GM19025 (cell line): ENCODE measurements around the gene ITPR3.

Source experiments
- ATAC-seq: cut with Tn5 transposase; IDR thresholded peaks from one replicate; pipeline ENCODE4 v1.9.1; 2021; ENCODE audit warnings: mild to moderate bottlenecking, low read depth, moderate library complexity; ENCODE audit not compliant: unreplicated experiment

Gene ITPR3

DNA sequence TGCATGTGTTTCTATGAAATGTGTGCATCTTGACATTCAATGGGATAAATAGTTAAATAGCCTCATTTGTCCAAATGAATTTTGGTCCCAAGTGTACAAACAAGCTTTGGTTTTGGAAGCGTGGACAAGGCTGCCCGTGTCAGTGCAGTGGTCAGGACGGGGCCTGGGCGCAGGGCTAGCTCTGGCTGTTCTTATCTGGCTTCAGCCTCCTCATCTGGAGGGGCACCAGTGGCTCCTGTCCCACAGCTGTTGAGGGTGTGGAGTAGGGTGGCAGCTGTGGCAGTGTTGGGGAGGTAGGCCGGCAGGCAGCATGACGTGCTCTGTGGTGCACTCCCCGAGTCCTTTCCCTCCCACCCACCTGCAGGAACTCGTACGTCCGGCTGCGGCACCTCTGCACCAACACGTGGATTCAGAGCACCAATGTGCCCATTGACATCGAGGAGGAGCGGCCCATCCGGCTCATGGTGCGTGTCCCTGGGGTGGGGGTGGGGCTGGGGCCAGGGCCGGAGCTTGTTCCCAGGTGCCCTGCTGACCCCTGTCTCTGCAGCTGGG is 43.5 kb downstream of the ITPR3 start:
- ATAC-seq = no peak

DNA sequence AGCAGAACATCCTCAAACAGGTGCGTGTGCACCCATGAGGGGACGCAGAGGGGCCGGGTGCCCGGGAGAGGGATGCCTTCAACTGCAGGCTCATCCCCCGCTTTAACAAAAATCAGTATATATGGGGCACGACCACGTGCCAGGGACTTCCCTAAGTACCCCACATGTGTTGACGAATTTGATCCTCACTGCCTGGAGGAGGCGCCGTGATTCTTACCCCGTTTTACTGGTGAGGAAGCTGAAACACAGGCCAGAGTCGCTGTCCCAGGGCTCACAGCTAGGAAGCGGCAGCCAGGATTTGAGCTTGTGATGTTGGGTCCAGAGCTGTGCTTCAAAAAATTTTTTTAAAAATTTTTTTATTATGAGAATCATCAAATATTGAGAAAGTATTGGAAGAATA is 44.8 kb downstream of the ITPR3 start:
- ATAC-seq = no peak

DNA sequence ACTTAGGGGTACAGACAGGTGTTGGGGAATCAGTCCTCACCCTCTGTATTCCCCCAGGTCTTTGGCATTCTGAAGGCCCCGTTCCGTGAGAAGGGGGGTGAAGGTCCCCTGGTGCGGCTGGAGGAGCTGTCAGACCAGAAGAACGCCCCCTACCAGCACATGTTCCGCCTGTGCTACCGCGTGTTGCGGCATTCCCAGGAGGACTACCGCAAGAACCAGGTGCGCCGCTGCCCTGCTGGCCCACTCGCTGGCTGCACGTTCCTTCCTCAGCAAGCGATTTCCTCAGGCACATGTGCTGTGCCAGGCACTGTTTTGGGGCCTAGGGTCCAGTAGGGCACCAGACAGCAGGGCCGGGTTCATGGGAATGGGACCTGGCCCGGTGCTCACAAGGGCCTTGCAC is 46.0 kb downstream of the ITPR3 start:
- no peak for ATAC-seq

DNA sequence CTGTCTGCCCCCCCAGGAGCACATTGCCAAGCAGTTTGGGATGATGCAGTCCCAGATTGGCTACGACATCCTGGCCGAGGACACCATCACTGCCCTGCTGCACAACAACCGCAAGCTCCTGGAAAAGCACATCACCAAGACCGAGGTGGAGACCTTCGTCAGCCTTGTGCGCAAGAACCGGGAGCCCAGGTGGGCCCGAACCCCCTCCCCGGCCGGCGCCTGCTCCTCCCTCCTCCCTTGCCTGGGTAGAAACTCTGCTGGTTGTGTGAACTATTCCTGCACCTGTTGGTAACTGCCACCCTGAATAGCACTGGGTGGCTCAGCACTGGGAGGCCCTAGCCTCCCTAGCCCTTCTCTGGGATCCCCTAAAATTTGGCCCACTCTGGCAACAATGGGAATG is 46.7 kb downstream of the ITPR3 start:
- ATAC-seq = no peak

DNA sequence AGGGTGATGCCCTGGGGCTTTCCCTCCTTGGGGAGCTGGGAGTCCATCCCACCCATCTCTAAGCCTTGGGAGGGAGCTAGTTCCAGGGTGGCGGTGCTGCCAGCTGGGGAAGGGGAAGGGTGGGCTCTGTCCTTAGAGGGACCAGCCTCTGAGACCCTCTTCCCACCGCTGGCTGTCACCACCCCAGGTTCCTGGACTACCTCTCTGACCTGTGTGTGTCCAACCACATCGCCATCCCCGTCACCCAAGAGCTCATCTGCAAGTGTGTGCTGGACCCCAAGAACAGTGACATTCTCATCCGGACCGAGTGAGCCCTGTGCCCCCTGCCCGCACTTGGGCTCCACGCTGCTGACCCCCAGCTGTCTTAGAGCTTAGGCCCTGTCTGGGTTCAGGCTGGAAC is 47.2 kb downstream of the ITPR3 start:
- ATAC-seq = no peak

DNA sequence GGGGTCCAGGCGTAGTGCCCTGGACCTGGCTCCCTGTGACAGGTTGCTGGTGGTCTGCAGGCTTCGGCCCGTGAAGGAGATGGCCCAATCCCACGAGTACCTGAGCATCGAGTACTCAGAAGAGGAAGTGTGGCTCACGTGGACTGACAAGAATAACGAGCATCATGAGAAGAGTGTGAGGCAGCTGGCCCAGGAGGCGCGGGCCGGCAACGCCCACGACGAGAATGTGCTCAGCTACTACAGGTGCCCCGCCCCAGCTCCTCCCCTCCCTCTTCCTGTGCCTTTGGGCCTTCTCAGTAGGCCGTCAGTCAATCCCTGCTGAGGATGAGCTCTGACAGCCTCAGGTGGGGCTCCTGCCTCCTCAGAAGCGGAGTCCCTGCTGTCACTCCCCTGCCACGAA is 47.8 kb downstream of the ITPR3 start:
- ATAC-seq = no peak

DNA sequence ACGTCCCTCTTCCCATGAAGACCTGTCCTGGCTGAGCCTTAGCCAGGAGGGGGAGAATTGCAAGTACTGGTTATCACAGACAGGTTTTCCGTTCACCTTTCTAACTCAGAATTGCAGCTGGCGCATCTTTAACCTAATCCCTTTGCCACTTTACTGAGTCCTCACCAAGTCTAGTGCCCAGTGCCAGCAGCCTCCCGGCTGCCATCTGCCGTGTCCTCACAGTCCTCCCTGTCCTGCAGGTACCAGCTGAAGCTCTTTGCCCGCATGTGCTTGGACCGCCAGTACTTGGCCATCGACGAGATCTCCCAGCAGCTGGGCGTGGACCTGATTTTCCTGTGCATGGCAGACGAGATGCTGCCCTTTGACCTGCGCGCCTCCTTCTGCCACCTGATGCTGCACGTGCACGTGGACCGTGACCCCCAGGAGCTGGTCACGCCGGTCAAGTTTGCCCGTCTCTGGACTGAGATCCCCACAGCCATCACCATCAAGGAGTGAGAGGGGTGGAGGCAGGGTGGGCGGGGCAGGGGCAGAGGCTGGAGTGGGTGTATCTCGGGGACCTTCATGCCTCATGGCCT is 49.1 kb downstream of the ITPR3 start:
- ATAC-seq = no peak

DNA sequence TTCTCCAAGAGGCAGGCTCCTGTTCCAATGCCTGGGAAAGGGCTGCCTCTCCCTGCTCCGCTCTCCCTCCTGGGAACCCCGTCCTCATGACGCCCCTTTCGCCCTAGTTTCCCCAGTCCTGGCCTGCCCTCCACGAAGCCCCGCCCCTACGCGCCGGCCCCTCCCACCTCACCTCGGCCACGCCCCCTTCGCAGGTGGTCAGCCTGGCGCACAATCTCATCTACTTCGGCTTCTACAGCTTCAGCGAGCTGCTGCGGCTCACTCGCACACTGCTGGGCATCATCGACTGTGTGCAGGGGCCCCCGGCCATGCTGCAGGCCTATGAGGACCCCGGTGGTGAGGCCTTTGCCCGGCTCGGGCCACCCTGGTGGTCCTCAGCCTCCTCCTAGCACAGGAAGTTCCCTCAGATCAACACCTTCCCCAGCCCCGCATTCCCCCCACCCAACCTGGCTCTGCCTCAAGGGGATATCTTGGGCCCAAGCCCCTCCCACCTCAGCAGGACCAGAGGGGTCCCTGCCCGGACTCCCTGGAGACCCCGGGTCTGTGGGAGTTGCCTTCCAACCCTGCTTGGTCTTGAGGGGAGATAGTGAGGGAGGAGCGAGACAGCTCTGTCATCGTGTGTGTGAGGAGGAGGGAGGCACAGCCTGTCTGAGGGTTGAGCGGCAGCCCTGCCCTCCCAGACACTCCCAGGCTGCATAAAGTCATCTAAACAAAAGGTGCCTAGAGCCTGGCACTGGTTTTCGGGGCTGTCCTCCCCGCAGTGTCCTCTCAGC is 50.0 kb downstream of the ITPR3 start:
- no peak for ATAC-seq

DNA sequence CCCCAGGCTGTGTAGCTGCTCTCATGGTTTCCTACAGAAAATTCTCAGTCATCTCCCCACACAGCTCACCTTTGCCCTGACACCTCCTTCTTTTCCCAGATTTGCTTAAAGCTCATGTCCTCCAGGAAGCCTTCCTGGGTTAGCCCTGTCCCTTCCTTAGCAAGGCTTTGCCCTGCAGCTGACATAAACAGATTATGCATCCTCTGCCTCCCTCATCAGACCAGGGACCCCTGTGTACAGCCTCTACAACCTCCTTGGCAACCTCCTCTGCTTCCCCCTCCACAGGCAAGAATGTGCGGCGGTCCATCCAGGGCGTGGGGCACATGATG is 50.6 kb downstream of the ITPR3 start:
- ATAC-seq = no peak

DNA sequence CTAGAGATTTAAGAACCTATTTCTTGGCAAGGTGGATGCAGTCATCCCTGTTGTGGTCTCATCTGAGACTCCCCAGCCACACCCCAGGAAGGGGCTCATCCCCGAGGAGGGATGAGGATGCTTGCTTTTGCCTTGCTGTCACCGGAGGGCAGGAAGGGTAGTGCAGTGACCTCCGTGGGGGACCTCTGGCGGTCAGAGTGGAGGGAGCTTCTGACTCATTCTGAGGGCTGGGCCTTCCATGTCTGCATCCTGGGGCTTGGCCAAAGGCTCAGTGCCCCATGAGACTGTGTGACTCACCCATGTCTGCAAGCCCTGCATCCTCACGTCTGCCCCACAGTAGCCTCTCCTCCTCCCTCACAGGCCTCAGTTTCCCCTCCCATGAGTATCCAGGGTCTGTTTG is 51.7 kb downstream of the ITPR3 start:
- no peak for ATAC-seq

DNA sequence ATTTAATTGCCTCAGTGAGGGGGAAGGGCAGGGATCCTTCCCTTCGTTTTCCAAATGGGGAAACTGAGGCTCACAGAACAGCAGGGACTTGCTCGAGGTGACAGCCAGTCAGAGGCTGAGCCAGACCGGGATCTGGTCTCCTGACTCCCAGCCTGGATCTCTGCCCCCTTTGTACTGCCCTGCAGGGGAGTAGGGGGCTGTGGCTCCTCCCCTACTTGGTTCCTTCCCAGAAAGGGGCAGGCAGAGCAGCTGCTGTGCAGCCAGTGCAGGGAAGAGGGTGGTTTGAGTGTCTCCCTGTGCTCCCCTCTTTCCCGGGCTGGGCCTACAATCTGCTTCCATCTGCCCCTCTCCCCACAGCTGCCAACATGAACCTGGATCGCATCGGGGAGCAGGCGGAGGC is 52.7 kb downstream of the ITPR3 start:
- no peak for ATAC-seq

DNA sequence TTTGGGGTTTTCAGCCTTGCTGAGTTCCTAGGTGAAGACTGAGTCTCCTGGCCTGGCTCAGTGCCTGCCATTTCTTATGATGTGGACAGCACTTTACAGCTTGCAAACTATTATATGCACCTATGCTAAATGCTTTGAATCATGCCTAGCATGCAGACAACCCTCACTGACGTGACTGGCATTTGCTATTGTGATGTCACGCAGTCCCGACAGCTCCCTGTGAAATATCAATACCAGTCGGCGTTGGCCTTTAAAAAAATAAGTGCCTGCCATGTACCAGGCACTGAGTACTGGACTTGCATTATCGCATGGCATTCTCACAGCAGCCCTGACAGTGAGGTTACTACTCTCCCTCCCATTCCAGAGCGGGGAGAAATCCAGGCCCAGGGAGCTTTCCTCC is 54.8 kb downstream of the ITPR3 start:
- no peak for ATAC-seq

DNA sequence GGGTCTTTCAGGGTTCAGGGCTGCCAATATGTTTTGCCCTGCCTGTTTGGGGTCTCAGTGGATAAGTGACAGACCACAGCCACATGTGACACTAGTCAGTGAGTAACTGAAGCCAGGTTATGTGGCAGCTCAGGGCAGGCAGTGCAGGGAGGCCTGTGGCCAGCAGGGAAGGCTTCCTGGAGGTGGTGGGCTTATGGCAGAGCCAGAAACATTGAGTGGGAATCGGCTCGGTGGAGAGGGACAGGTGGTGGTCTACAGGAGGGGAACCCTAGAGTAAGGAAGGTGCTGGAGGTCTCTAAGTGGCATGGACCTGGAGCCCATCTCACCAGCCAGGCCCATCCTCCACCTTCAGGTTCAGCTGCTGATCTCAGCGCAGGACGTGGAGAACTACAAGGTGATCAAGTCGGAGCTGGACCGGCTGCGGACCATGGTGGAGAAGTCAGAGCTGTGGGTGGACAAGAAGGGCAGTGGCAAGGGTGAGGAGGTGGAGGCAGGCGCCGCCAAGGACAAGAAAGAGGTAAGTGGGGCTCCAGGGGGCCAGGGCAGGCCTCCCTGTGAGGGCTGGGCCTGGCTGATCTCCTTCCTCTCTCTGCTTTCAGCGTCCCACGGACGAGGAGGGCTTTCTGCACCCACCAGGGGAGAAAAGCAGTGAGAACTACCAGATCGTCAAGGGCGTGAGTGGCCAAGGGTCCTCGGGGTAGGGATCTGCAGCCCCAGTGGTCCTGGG is 55.5 kb downstream of the ITPR3 start:
- ATAC-seq = no peak

DNA sequence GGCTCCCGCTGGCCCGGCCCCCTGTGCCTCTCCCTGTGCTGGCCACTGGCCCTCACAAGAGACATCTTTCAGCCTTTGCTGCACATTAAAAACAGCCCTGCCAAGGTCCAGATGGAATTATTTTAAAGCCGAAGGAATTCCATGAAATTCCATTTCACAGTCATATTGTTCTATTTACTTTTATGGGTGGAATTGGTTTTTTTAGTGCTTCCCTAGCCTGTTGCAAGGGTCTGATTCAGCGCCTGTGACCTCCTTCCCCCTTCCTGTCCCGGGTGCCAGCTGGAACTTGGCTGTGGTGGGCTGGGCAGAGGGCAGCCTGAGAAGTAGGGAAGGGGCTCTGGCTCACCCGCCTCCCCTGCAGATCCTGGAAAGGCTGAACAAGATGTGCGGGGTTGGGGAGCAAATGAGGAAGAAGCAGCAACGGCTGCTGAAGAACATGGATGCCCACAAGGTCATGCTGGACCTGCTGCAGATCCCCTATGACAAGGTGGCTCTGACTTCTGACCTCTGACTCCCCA is 56.1 kb downstream of the ITPR3 start:
- ATAC-seq = no peak

DNA sequence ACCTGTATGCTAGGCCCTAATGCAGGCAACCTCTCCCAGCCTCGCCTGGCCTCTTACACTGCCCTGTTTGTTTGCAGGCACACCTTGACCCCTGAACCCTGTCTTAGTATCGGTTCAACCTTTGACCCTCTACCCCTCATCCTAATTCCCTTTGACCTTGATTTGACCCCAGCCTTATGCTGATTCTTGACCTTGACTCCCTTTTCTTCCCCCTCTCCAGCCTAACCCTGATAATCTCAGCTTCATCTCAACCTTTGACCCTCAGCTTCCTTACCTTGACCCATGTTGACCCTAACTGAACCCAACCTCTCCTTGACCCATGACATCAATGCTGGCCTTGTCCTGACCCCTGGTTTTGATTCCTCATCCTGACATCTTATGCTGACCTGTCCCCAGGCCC is 56.6 kb downstream of the ITPR3 start:
- no peak for ATAC-seq

DNA sequence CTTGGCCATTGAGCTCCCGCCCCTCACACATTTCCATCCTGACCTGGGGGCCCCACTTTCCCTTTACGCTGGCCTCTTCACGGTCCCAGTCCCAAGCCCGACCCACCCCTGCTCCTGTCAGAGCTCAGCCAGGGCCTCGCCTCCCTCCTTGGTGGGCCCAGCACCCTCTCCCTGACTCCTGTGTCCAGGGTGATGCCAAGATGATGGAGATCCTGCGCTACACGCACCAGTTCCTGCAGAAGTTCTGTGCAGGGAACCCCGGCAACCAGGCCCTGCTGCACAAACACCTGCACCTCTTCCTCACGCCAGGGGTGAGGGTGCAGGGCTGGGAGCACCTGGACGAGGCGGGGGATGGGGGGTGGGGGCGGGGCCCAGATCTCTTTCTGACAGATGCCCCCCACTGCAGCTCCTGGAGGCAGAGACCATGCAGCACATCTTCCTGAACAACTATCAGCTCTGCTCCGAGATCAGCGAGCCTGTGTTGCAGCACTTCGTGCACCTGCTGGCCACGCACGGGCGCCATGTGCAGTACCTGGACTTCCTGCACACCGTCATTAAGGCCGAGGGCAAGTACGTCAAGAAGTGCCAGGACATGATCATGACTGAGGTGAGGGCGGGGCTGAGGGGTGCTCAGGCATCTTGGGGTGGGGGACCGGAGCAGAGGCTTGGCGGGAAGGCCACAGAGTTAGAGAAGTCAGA is 57.3 kb downstream of the ITPR3 start:
- no peak for ATAC-seq

DNA sequence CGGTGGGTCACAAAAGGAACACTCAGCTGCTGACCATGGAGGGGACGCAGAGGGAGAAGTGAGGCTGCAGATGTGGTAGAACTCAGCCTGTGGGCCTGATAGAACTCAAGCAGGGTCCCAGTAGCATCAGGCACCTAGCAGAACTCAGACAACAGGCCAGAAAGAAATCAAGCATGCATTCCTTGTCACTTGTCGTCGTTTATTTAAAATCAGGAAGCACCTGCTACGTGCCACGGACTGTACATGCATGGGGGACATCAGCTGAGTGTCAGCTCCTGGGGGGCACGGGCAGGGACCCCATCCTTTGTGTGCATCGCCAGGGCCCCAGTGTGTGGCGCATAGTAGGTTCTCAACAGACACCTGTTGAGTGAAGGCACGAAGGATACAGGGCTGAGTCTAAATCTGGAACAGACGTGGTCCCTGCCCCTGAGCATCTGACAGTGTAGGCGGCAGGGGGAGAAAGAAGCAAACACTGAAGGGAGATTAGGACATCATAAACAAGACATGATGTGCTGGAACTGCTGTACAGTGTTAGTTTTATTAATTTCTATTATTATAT is 57.9 kb downstream of the ITPR3 start:
- ATAC-seq = no peak

DNA sequence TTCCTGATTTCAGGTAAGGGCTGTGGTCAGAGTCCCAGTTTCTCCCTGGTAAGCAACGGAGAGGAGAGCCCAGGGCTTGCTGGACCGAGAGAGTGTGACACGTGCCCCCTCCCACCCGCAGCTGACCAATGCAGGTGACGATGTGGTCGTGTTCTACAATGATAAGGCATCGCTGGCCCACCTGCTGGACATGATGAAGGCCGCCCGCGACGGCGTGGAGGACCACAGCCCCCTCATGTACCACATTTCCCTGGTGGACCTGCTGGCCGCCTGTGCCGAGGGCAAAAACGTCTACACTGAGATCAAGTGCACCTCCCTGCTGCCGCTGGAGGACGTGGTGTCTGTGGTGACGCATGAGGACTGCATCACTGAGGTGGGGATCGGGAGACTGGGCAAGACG is 58.6 kb downstream of the ITPR3 start:
- no peak for ATAC-seq

DNA sequence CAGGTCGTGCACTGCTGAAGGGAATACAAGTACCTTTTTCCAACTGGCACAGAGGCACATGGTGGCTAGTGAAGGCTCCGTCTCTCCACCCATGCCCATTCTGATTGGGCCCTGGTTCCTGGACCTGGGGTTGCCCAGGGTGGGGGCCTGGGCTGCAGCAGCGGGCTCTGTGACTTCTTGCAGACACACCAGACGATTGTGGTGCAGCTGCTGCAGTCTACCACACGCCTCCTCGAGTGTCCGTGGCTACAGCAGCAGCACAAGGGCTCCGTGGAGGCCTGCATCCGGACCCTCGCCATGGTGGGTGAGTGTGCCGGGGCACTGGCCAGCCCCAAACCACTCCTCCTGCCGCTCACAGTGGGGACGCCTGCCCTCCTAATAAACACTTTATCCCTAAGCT is 61.2 kb downstream of the ITPR3 start:
- ATAC-seq = no peak

DNA sequence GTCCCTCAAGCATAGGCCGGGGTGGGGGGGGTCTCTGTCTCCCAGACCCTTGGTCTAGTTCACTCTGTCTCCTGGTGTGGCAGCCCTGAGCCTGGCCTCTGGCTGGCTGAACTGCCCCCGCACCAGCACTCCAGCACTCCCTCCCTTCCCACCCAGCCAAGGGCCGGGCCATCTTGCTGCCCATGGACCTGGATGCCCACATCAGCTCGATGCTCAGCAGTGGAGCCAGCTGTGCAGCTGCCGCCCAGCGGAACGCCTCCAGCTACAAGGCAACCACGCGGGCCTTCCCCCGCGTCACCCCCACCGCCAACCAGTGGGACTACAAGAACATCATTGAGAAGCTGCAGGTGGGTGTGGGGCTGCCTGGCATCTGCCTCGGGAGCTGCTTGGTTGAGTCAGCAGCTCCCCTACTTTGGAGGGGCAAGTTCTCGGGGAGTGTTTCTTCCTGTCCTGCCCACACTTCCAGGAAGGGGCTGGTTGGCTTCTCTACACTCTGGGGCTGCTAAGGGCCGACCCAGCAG is 62.0 kb downstream of the ITPR3 start:
- ATAC-seq = no peak
